Measurements from ENCODE around the gene USP35. TPM values are rescaled to one million over a fixed set of nuclear protein-coding genes. Genes with fewer than 3 reads are reported as not detected.
A peak's percentile ranks its signal among the peaks of the same experiment; 100 is the strongest.

The USP35 gene
- total and polyA plus RNA-seq, 2 experiments from 2014 or later: 11.1 to 35.0 TPM

DNA sequence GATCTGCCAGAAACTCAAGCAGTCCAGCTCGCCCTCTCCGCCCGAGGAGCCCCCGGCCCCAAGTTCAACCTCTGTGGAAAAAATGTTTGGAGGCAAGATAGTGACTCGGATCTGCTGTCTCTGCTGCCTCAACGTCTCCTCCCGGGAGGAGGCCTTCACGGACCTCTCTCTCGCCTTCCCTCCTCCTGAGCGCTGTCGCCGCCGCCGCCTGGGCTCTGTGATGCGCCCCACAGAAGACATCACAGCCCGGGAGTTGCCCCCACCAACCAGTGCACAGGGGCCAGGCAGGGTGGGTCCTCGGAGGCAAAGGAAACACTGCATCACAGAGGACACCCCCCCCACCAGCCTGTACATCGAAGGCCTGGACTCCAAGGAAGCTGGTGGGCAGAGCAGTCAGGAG is 20.8 kb downstream of the USP35 start:
- TF ChIP-seq, protein P1, sequence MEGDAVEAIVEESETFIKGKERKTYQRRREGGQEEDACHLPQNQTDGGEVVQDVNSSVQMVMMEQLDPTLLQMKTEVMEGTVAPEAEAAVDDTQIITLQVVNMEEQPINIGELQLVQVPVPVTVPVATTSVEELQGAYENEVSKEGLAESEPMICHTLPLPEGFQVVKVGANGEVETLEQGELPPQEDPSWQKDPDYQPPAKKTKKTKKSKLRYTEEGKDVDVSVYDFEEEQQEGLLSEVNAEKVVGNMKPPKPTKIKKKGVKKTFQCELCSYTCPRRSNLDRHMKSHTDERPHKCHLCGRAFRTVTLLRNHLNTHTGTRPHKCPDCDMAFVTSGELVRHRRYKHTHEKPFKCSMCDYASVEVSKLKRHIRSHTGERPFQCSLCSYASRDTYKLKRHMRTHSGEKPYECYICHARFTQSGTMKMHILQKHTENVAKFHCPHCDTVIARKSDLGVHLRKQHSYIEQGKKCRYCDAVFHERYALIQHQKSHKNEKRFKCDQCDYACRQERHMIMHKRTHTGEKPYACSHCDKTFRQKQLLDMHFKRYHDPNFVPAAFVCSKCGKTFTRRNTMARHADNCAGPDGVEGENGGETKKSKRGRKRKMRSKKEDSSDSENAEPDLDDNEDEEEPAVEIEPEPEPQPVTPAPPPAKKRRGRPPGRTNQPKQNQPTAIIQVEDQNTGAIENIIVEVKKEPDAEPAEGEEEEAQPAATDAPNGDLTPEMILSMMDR (IDR thresholded peaks at IDR 0.05; ENCODE audit: low read depth, low read length): no peak
- no peak for DNase-seq (ENCODE audit: low read depth in 1 of 2, low spot score in 1 of 2)
- Histone ChIP-seq H3K27me3 (no peaks in the 10 kb centered on the region), H3K27ac (no peak overlapping the region), H3K9me3 (ENCODE audit: low read depth) (no peaks in the 10 kb centered on the region), H3K36me3 (peaks cover 7% of the 10 kb centered on the region), H3K4me3 (no peak overlapping the region), H3K4me1 (ENCODE audit: low read depth) (peaks cover 27% of the 10 kb centered on the region)

DNA sequence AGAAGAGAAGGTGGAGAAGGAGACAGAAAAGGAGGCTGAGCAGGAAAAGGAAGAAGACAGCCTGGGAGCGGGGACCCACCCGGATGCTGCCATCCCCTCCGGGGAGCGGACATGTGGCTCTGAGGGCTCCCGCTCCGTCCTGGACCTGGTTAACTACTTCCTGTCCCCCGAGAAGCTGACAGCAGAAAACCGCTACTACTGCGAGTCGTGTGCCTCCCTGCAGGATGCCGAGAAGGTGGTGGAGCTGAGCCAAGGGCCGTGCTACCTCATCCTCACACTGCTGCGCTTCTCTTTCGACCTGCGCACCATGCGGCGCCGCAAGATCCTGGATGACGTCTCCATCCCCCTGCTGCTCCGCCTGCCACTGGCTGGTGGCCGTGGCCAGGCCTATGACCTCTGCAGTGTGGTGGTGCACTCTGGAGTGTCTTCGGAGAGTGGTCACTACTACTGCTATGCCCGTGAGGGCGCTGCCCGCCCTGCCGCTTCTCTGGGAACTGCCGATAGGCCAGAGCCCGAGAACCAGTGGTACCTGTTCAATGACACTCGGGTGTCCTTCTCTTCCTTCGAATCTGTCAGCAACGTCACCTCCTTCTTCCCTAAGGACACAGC is 21.4 kb downstream of the USP35 start:
- TF ChIP-seq, protein P1 (IDR thresholded peaks at IDR 0.05; ENCODE audit: low read depth, low read length): no peak
- peaks cover 9% of the 10 kb centered on the region for H3K36me3 ChIP-seq

DNA sequence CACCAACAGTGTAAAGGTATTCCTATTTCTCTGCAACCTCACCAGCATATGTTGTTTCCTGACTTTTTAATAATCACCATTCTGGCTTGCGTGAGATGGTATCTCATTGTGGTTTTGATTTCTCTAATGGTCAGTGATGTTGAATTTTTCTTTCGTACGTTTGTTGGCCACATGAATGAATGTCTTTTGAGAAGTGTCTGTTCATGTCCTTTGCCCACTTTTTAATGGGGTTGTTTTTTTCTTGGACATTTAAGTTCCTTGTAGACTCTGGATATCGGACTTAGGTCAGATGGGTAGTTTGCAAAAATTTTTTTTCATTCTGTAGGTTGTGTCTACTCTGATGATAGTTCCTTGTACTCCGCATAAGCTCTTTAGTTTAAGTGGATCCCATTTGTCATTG is 22.8 kb downstream of the USP35 start:
- no peak for DNase-seq (ENCODE audit: low read depth in 1 of 2, low spot score in 1 of 2)
- Histone ChIP-seq H3K9me3 (ENCODE audit: low read depth) (no peaks in the 10 kb centered on the region), H3K4me1 (ENCODE audit: low read depth) (peaks cover 18% of the 10 kb centered on the region), H3K27me3 (no peaks in the 10 kb centered on the region), H3K4me3 (no peak overlapping the region), H3K27ac (no peak overlapping the region), H3K36me3 (peaks cover 12% of the 10 kb centered on the region)
- TF ChIP-seq, protein P1 (IDR thresholded peaks at IDR 0.05; ENCODE audit: low read depth, low read length): no peak

More for the DNA sequence above, 21.4 kb downstream of the USP35 start:
- peaks cover 27% of the 10 kb centered on the region for H3K4me1 ChIP-seq (ENCODE audit: low read depth)
- no peak for DNase-seq (ENCODE audit: low read depth in 1 of 2, low spot score in 1 of 2)
- H3K27ac ChIP-seq: no peak overlapping the region
- no peaks in the 10 kb centered on the region for H3K27me3 ChIP-seq
- H3K4me3 ChIP-seq: no peak overlapping the region
- H3K9me3 ChIP-seq (ENCODE audit: low read depth): no peaks in the 10 kb centered on the region

DNA sequence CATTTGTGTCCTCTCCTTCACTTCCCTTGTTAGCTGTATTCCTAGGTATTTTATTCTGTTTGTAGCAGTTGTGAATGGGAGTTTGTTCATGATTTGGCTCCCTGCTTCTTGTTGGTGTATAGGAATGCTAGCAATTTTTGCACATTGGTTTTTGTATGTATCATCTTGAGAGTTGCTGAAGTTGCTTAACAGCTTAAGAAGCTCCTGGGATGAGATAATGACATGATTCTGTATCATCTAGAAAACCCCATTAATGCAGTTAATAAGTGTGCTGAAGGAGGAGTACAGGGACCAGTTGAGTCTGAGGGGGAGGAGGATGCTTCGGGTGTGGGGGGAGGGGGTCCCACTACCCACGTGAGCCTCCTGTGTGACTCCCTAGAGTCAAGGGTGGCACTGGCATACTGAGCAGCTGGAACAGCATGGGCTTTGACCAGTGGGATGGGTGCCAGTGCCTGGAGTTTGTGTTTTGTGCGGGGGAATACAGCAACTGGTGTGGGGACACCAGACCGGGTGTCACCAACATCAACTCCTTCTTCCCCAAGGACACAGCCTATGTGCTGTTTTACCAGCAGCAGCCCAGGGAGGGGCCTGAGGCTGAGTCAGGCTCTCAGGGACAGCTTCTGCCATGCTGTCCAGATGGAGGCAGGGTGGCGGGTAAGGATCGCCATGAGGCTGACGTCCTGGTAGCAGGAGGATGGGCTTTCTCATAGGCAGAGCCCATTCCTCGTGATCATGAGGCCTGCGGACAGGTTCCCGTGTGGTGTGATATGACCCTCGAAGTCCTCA is 24.1 kb downstream of the USP35 start:
- Histone ChIP-seq H3K9me3 (ENCODE audit: low read depth) (no peaks in the 10 kb centered on the region), H3K27ac (peak overlapping the region; percentile 45), H3K36me3 (peaks cover 12% of the 10 kb centered on the region), H3K4me1 (ENCODE audit: low read depth) (peaks cover 15% of the 10 kb centered on the region), H3K4me3 (no peak overlapping the region), H3K27me3 (no peaks in the 10 kb centered on the region)
- TF ChIP-seq, protein P1 (IDR thresholded peaks at IDR 0.05; ENCODE audit: low read depth, low read length): no peak
- DNase-seq (ENCODE audit: low read depth in 1 of 2, low spot score in 1 of 2): peak; percentile 37 to 59

DNA sequence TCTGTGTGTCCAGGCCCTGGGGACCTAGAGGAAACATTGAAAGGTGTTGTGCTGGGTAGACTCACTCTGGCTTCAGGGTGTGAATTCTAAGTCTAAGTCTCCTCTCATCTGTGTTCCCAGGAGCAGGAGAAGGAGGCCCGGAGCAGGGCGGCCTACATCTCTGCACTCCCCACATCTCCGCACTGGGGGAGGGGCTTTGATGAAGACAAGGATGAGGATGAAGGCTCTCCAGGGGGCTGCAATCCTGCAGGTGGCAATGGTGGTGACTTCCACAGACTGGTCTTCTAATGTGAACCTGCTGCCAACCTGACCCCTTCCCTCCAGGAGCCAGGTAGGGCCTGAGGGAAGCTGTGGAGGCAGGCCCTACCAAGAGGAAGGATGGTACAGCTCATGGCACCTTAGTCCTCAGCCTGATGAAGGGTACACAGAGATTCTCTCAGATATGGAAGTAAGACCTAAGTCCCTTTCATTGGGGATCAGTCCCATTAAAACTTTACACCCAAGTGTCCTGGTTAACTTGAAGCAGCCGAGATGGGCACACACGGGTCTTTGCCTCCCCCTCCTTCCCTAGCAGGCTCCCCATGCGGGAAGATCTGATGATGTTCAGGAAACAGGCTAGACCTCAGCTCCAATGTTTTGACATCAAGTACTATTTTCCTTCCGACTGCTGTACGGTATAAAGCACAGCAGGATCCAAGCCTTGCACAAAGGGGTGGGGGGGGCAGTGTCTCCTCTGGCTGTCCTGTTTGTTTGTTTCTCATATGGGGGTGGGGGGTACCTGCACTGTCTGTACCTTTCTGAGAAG is 25.0 kb downstream of the USP35 start:
- Histone ChIP-seq H3K27me3 (no peaks in the 10 kb centered on the region), H3K4me1 (ENCODE audit: low read depth) (peaks cover 15% of the 10 kb centered on the region), H3K27ac (peak overlapping the region; percentile 45), H3K9me3 (ENCODE audit: low read depth) (no peaks in the 10 kb centered on the region), H3K36me3 (peaks cover 15% of the 10 kb centered on the region), H3K4me3 (no peak overlapping the region)
- DNase-seq (ENCODE audit: low read depth in 1 of 2, low spot score in 1 of 2): no peak
- TF ChIP-seq, protein P1 (IDR thresholded peaks at IDR 0.05; ENCODE audit: low read depth, low read length): no peak

Data from cardiac muscle cell (in vitro differentiated cells and primary cell).